Head of caudate nucleus (tissue), 42 donors: Measurements from ENCODE around the gene C2CD4A.
A peak's percentile ranks its signal among the peaks of the same experiment; 100 is the strongest.

ENCODE experiments used
- DNase-seq, 42 donors: peaks; one replicate each; pipeline versions ENCODE4 v3.0.0 to v3.0.0-alpha.2; 2020 to 2021; ENCODE audit warnings: mixed read lengths in 7 of 42
- intact Hi-C: fragments of 100-400 bp; cut with DNase I; formaldehyde crosslinking; loops from one replicate; pipeline ENCODE4 v1.15.0; 2022

The C2CD4A gene

GRCh38 chr15:62059108-62059815 is 7.5 kb upstream of the C2CD4A start:
- intact Hi-C loops = no loop called here
- DNase-seq = no peak

- intact Hi-C loops = loop anchor here (10.0 kb wide), 1 partner anchor 175 kb away; no protein-coding TSS in a partner anchor
- DNase-seq = peak in 28 of 42 donors; percentile 7 to 76 (median 47)
These were observed 7.0 kb upstream of the C2CD4A start for GRCh38 chr15:62059816-62060112.

- peak; percentile 80 to 97 (median 92) for DNase-seq
These were observed 6.5 kb upstream of the C2CD4A start, which contains the start of gene VPS13C for GRCh38 chr15:62060113-62060895. Gene VPS13C, minus strand, starts transcription at chr15:62060447. Its CDS starts 73 bp downstream, at chr15:62060374.

GRCh38 chr15:62060896-62061280 is 5.9 kb upstream of the C2CD4A start:
- peak in 1 of 42 donors; percentile 9 for DNase-seq
- intact Hi-C loops = loop anchor here (10.0 kb wide), 1 partner anchor 176 kb away; no protein-coding TSS in a partner anchor

More at GRCh38 chr15:62060113-62060895, 6.5 kb upstream of the C2CD4A start, which contains the start of gene VPS13C:
- intact Hi-C loops = loop anchor here (10.0 kb wide), 1 partner anchor 176 kb away; no protein-coding TSS in a partner anchor

- no peak for DNase-seq
- intact Hi-C loops = loop anchor here (10.0 kb wide), 1 partner anchor 179 kb away; no protein-coding TSS in a partner anchor
These were observed 2.7 kb upstream of the C2CD4A start for GRCh38 chr15:62063825-62064635.

- intact Hi-C loops = loop anchor here (10.0 kb wide), 1 partner anchor 183 kb away; no protein-coding TSS in a partner anchor
- DNase-seq = peak in 32 of 42 donors; percentile 11 to 64 (median 32)
These were observed 769 bp downstream of the C2CD4A start for GRCh38 chr15:62067448-62068044.

GRCh38 chr15:62068071-62068809 is 1.5 kb downstream of the C2CD4A start:
- intact Hi-C loops = loop anchor here (10.0 kb wide), 1 partner anchor 183 kb away; no protein-coding TSS in a partner anchor
- DNase-seq = peak in 33 of 42 donors; percentile 7 to 68 (median 34)

GRCh38 chr15:62068810-62069167 is 2.0 kb downstream of the C2CD4A start:
- DNase-seq = no peak
- intact Hi-C loops = loop anchor here (10.0 kb wide), 1 partner anchor 184 kb away; no protein-coding TSS in a partner anchor

GRCh38 chr15:62069551-62069950 is 2.8 kb downstream of the C2CD4A start:
- no peak for DNase-seq
- intact Hi-C loops = loop anchor here (10.0 kb wide), 1 partner anchor 185 kb away; no protein-coding TSS in a partner anchor

- peak in 1 of 42 donors; percentile 50 for DNase-seq
- intact Hi-C loops = no loop called here
These were observed 5.0 kb downstream of the C2CD4A start for GRCh38 chr15:62071711-62072308.

GRCh38 chr15:62075595-62076277 is 9.0 kb downstream of the C2CD4A start:
- intact Hi-C loops = no loop called here
- no peak for DNase-seq

- intact Hi-C loops = no loop called here
- no peak for DNase-seq
These were observed 12.8 kb downstream of the C2CD4A start for GRCh38 chr15:62079594-62079993.

- no peak for DNase-seq
- intact Hi-C loops = no loop called here
These were observed 16.7 kb downstream of the C2CD4A start for GRCh38 chr15:62083194-62084154.

- DNase-seq = peak in 14 of 42 donors; percentile 8 to 49 (median 28)
- intact Hi-C loops = no loop called here
These were observed 19.0 kb downstream of the C2CD4A start for GRCh38 chr15:62085740-62086139.

GRCh38 chr15:62087671-62088352 is 21.0 kb downstream of the C2CD4A start:
- DNase-seq = peak in 19 of 42 donors; percentile 10 to 64 (median 25)
- intact Hi-C loops = no loop called here
